Lower leg skin (tissue), 3 donors: ENCODE results near the gene WFDC1.

Experiments used
- CTCF ChIP-seq, 3 donors: fragments of 450-650 bp; IDR thresholded peaks; one replicate each; pipeline ENCODE4 v1.5.1; 2016; ENCODE audit warnings: antibody characterized with exemption in 3 of 3, mild to moderate bottlenecking in 3 of 3, moderate library complexity in 2 of 3
- POLR2A ChIP-seq, 2 donors: fragments of 450-650 bp; IDR thresholded peaks; one replicate each; pipeline ENCODE4 v1.6.1; 2016 to 2017; ENCODE audit warnings: antibody characterized with exemption in 2 of 2, mild to moderate bottlenecking in 1 of 2, moderate library complexity in 1 of 2

- no peak for TF ChIP-seq CTCF (IDR thresholded peaks at IDR 0.05)
- no peak for TF ChIP-seq POLR2A (IDR thresholded peaks at IDR 0.05)
Observed at GRCh38 chr16:84373907-84374489, 79.3 kb downstream of the WFDC1 start.
